Measurements from ENCODE around the gene SNORC. TPM values are rescaled to one million over a fixed set of nuclear protein-coding genes. Genes with fewer than 3 reads are reported as not detected.

SNORC gene
- total RNA-seq, 3 donors from 2014 or later: 0.32 to 23.1 (median 9.2) TPM

DNA sequence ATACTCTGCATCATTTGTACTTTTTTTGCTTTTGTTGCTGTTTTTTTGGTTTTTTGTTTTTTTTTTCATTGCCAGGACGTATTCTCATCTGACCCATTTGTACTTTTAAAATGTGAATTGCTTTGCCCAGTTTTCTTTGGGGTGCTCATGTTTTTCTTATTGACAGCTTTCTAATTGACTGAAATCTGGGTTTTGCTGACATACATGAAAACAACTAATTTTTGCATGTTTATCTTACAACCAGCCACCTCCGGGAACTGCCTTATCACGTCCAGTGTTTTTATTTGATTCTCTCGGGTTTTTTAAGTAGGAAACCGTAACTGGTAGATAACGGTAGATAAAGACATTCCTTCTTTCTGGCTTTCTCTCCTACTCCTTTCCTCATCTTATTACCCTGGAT is 38.6 kb downstream of the SNORC start:
- TF ChIP-seq, protein P1, sequence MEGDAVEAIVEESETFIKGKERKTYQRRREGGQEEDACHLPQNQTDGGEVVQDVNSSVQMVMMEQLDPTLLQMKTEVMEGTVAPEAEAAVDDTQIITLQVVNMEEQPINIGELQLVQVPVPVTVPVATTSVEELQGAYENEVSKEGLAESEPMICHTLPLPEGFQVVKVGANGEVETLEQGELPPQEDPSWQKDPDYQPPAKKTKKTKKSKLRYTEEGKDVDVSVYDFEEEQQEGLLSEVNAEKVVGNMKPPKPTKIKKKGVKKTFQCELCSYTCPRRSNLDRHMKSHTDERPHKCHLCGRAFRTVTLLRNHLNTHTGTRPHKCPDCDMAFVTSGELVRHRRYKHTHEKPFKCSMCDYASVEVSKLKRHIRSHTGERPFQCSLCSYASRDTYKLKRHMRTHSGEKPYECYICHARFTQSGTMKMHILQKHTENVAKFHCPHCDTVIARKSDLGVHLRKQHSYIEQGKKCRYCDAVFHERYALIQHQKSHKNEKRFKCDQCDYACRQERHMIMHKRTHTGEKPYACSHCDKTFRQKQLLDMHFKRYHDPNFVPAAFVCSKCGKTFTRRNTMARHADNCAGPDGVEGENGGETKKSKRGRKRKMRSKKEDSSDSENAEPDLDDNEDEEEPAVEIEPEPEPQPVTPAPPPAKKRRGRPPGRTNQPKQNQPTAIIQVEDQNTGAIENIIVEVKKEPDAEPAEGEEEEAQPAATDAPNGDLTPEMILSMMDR (IDR thresholded peaks at IDR 0.05): no peak
- TF ChIP-seq POLR2AphosphoS5 (IDR thresholded peaks at IDR 0.05) (no peak), POLR2A (IDR thresholded peaks at IDR 0.05) (no peak)
- no peaks in the 10 kb centered on the region for H3K36me3 ChIP-seq
- H3K27me3 ChIP-seq: no peaks in the 10 kb centered on the region
- intact Hi-C loops (cut with DNase I; ENCODE audit: low total_unique reads): no loop called here
- no peaks in the 10 kb centered on the region for H3K4me1 ChIP-seq
- H3K4me3 ChIP-seq: no peak overlapping the region
- H3K9me3 ChIP-seq: peaks cover 0 to 15% of the 10 kb centered on the region in 2 donors
- DNase-seq (ENCODE audit: low spot score in 2 of 2): no peak
- H3K27ac ChIP-seq: no peak overlapping the region

DNA sequence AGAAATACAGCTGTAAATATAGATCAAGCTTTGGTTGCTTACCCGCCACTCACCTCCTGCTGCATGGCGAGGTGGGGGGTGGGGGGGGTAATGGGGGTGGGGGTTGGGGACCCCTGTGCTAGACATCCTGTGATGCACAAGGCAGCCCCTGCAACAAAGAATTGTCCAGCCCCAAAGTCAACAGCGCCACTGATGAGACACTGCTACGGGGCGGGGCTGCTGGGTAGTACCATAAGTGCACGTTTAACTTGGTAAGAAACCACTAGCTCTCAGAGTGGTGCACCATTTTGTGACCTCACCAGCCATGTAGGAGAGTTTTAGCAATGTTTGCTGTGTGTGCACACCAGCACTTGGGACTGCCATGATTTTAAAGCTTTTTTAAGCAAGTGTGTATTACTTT is 40.3 kb downstream of the SNORC start:
- DNase-seq (ENCODE audit: low spot score in 2 of 2): no peak
- Histone ChIP-seq H3K36me3 (no peaks in the 10 kb centered on the region), H3K4me1 (no peaks in the 10 kb centered on the region), H3K27me3 (no peaks in the 10 kb centered on the region), H3K4me3 (no peak overlapping the region), H3K27ac (no peak overlapping the region), H3K9me3 (peaks cover 0 to 15% of the 10 kb centered on the region in 2 donors)
- intact Hi-C loops (cut with DNase I; ENCODE audit: low total_unique reads): no loop called here
- no peak for TF ChIP-seq POLR2A (IDR thresholded peaks at IDR 0.05)
- TF ChIP-seq, protein P1 (IDR thresholded peaks at IDR 0.05): no peak
- no peak for TF ChIP-seq POLR2AphosphoS5 (IDR thresholded peaks at IDR 0.05)

DNA sequence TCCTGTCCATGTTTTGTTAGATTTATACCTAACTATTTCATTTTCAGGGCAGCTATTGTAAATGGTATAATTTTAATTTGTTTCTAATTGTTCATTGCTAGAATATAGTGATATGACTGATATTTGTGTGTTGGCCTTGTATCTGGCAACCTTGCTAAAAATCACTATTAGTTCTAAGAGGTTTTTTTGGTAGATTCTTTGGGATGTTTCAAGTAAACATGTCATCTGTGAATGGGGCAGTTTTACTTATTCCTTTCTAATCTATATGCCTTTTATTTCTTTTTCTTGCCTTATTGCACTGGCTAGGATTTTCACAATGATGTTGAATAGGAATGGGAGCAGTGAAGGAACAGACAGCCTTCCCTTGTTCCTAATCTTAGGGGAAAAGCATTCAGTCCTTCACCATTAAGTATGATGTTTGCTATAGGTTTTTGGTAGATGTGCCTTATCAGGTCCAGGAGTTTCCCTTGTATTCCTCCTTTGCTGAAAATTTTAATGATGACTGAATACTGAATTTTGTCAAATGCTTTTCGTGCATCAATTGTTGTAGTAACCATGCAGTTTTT is 41.7 kb downstream of the SNORC start:
- no peak for DNase-seq (ENCODE audit: low spot score in 2 of 2)
- Histone ChIP-seq H3K4me3 (no peak overlapping the region), H3K27ac (no peak overlapping the region), H3K4me1 (no peaks in the 10 kb centered on the region), H3K27me3 (no peaks in the 10 kb centered on the region), H3K9me3 (peaks cover 0 to 15% of the 10 kb centered on the region in 2 donors), H3K36me3 (no peaks in the 10 kb centered on the region)
- intact Hi-C loops (cut with DNase I; ENCODE audit: low total_unique reads): no loop called here
- TF ChIP-seq POLR2AphosphoS5 (IDR thresholded peaks at IDR 0.05): no peak
- TF ChIP-seq, protein P1 (IDR thresholded peaks at IDR 0.05): no peak
- TF ChIP-seq POLR2A (IDR thresholded peaks at IDR 0.05): no peak

DNA sequence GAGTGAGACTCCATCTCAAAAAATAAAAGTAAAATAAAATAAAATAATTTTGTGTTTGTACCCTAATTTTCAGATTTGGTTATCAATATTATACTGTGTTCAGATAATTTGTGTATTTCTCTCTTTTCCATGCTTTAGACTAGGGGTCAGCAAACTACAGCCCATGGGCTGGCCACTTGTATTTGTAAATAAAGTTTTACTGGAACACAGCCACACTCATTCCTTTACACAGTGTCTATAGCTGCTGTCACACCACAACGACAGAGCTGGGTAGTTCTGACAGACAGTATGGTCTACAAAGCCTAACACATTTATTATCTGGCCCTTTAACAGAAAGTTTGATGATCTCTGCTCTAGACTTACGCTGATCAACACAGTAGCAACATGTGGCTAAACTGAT is 43.8 kb downstream of the SNORC start:
- peaks cover 0 to 15% of the 10 kb centered on the region in 2 donors for H3K9me3 ChIP-seq
- DNase-seq (ENCODE audit: low spot score in 2 of 2): no peak
- no peak for TF ChIP-seq POLR2AphosphoS5 (IDR thresholded peaks at IDR 0.05)
- no peak for TF ChIP-seq POLR2A (IDR thresholded peaks at IDR 0.05)
- TF ChIP-seq, protein P1 (IDR thresholded peaks at IDR 0.05): no peak
- no peak overlapping the region for H3K27ac ChIP-seq
- no peaks in the 10 kb centered on the region for H3K36me3 ChIP-seq
- no peaks in the 10 kb centered on the region for H3K27me3 ChIP-seq
- H3K4me1 ChIP-seq: no peaks in the 10 kb centered on the region
- intact Hi-C loops (cut with DNase I; ENCODE audit: low total_unique reads): no loop called here
- no peak overlapping the region for H3K4me3 ChIP-seq

DNA sequence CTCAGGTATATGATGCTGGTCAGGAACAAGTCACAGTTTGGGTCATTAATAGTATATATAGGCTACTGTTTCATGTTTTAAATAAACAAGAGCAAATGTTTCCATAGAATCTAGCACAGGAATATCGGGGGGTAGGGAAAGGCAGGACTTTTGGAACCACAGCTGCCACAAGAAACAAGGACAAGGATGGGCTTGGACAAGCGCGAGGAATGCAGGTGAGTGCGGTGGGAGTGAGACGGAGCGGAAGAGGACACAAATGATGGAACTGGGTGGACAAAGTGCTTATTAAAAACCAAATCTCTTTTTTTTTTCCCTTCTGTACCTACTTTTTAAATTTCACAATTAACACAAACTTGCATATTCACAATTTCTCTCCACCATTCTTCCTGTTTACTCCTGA is 49.1 kb downstream of the SNORC start:
- Histone ChIP-seq H3K27ac (no peak overlapping the region), H3K4me3 (no peak overlapping the region), H3K27me3 (no peaks in the 10 kb centered on the region), H3K9me3 (no peaks in the 10 kb centered on the region), H3K4me1 (no peaks in the 10 kb centered on the region), H3K36me3 (no peaks in the 10 kb centered on the region)
- no peak for TF ChIP-seq POLR2AphosphoS5 (IDR thresholded peaks at IDR 0.05)
- TF ChIP-seq, protein P1 (IDR thresholded peaks at IDR 0.05): no peak
- intact Hi-C loops (cut with DNase I; ENCODE audit: low total_unique reads): no loop called here
- DNase-seq (ENCODE audit: low spot score in 2 of 2): no peak
